ENCODE data around the gene LAMA3.

LAMA3 gene

DNA sequence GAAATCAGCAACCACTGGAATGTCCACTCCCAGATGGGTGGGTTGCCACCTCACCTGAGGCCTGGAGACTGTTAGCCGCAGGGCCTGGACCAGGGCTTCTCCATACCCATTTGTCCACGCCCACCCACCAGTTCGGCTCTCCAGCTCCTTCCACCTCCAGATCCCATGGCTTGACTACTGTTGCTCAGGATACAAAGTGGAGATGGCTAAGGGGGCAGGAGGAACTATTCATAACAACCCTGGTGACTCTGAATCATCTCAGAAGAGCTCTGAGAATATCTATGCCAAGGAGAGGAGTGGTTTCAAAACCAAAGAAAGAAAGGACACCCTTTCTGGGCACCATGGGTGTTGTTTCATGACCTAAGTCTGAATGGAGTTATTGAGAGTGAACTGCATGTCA, 145.8 kb downstream of the LAMA3 start:
- no peak overlapping the region for H3K4me3 ChIP-seq (ENCODE audit: low read length)
- DNase-seq (ENCODE audit: low read depth) = no peak
- TF ChIP-seq, protein P1, sequence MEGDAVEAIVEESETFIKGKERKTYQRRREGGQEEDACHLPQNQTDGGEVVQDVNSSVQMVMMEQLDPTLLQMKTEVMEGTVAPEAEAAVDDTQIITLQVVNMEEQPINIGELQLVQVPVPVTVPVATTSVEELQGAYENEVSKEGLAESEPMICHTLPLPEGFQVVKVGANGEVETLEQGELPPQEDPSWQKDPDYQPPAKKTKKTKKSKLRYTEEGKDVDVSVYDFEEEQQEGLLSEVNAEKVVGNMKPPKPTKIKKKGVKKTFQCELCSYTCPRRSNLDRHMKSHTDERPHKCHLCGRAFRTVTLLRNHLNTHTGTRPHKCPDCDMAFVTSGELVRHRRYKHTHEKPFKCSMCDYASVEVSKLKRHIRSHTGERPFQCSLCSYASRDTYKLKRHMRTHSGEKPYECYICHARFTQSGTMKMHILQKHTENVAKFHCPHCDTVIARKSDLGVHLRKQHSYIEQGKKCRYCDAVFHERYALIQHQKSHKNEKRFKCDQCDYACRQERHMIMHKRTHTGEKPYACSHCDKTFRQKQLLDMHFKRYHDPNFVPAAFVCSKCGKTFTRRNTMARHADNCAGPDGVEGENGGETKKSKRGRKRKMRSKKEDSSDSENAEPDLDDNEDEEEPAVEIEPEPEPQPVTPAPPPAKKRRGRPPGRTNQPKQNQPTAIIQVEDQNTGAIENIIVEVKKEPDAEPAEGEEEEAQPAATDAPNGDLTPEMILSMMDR (conservative IDR thresholded peaks at IDR 0.05; ENCODE audit: low read depth, low read length) = no peak

DNA sequence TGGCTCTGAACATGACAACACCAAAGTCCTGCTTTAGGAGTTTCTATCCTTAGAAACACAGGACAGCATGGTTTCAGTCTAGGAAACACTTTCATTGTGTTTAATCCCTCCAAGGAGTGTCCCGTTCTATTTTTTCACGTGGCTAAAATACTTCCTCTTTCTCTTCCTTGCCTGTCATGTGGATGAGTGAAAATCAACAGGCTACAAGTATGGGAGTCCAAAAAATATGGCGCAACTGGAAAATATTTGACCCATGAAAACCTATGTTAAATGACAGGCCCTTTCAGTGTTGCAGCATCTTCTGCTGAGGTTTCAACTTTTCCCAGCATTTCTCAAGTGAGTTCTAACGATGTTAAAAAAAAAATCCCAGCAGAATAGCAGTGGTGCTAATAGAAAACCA, 146.3 kb downstream of the LAMA3 start:
- DNase-seq (ENCODE audit: low read depth) = no peak
- no peak overlapping the region for H3K4me3 ChIP-seq (ENCODE audit: low read length)
- TF ChIP-seq, protein P1 (conservative IDR thresholded peaks at IDR 0.05; ENCODE audit: low read depth, low read length) = no peak

DNA sequence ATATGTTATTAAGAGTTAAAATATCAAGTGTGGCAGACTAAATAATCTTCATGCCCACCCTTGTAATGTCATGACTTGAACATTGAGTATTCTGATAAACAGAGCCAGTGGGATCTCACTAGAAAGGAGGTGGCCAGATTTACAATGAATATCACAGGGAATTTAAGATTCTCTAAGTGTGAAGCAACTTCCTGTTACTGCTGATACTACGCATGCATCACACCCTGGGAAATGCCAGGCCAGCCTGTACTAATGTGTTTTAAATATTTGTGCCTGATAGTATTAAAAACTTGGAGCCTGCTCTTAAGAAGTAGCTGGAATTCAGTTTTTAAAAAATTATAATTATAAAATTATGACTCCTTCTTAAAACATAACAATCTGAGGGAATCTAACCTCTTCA, 148.3 kb downstream of the LAMA3 start:
- TF ChIP-seq, protein P1 (conservative IDR thresholded peaks at IDR 0.05; ENCODE audit: low read depth, low read length) = no peak
- peak; percentile 75 for DNase-seq (ENCODE audit: low read depth)
- no peak overlapping the region for H3K4me3 ChIP-seq (ENCODE audit: low read length)

DNA sequence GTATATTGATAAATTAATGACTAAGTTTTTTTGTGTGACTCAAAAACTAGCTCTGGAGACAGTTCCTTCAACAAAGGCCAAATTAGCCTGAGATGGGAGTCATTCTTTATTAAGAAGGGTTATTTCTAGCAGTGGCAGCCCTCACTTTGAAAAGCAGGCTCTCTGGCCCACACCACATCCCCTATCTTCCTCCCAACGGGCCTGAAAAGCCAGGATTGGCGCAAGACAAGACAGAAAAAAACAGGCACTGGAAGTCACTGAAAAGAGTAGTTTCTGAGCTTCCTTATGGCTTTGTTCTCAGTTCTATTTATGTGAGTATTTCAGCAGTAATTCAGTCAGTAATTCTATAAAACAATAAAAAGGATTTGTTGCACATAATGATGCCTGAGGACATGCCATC, 149.0 kb downstream of the LAMA3 start:
- no peak for DNase-seq (ENCODE audit: low read depth)
- TF ChIP-seq, protein P1 (conservative IDR thresholded peaks at IDR 0.05; ENCODE audit: low read depth, low read length) = no peak
- no peak overlapping the region for H3K4me3 ChIP-seq (ENCODE audit: low read length)

DNA sequence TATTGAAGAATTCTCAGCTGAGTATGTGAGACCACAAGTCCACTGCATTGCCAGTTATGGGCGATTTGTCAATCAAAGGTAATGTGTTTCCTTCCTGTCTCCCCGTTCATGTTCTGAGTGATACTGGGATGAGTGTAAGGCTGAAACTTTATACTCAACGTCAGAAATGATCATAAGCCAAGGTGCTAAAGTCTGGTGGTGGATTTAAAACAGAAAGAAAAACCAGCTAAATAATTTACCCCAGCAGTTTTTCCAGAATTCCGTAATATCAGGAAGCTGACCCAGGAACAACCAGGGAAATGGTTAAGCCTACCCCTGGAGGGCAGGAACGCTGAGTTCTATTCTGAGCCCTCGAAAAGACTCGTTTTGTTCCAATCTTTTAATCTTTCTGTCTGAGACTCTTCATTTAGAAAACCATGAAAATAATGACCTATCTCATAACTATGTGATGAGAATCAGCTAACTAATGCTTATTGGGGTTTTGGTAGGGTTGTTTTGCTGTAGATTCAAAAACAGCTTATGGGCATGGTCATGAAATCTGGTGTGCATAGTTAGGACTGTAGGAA, 149.6 kb downstream of the LAMA3 start:
- DNase-seq (ENCODE audit: low read depth) = no peak
- H3K4me3 ChIP-seq (ENCODE audit: low read length) = no peak overlapping the region
- TF ChIP-seq, protein P1 (conservative IDR thresholded peaks at IDR 0.05; ENCODE audit: low read depth, low read length) = no peak

DNA sequence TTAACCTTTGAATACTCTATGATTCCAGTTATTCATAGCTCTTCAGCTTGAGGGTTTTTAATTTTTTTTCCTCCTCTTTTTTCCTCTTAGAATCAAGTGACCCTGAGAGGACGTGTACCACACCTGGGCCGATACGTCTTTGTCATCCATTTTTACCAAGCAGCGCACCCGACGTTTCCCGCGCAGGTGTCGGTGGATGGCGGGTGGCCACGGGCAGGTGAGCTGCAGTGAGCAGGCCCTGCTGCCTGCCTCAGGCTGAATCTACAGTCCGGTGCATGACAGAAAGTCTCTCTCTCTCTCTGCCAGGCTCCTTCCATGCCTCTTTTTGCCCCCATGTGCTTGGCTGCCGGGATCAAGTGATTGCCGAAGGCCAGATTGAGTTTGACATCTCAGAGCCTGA, 153.1 kb downstream of the LAMA3 start:
- TF ChIP-seq, protein P1 (conservative IDR thresholded peaks at IDR 0.05; ENCODE audit: low read depth, low read length) = no peak
- DNase-seq (ENCODE audit: low read depth) = no peak

DNA sequence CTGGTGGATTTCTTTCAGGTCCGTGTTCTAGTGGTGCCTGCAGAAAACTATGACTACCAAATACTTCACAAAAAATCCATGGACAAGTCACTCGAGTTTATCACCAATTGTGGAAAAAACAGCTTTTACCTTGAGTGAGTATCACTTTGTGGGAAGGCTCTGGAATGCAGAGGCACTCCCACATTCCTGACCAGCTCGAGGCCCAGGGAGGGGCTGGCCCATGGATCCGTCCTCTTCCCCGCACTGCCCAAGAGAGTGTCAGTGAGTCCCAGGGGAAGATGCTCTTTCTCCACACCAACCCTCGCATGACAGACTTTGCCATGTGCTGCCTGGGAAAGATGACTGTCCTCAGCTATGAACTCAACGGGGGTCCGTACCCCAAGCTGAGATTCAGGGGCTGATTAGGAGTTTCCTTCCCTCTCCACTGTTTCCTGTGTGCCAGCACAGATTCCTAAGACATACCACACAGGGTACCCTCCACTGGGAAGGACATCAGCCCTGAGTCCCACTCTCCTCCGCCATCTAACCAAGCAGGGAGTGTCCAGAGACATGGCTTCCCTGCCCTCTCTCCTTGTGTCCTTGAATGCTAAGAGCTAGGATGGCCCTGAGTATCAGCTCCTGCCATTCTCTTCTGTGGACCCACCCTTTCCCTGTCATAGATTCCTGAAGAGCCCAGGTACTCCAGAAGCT, 155.9 kb downstream of the LAMA3 start:
- peak; percentile 45 for DNase-seq (ENCODE audit: low read depth)
- TF ChIP-seq, protein P1 (conservative IDR thresholded peaks at IDR 0.05; ENCODE audit: low read depth, low read length) = no peak
- no peak overlapping the region for H3K4me3 ChIP-seq (ENCODE audit: low read length)

More for the DNA sequence above, 153.1 kb downstream of the LAMA3 start:
- no peak overlapping the region for H3K4me3 ChIP-seq (ENCODE audit: low read length)

Data from retinal pigment epithelial cell (primary cell).